Ishikawa (cell line): ENCODE data around the gene NXT1.

ENCODE experiments used
- CEBPB ChIP-seq: IDR thresholded peaks from 2 replicates; pipeline ENCODE4 v1.6.1; 2012
- CREB1 ChIP-seq: IDR thresholded peaks from 2 replicates; pipeline ENCODE4 v1.6.1; 2012; ENCODE audit warnings: low read depth
- EP300 ChIP-seq: IDR thresholded peaks from 2 replicates; pipeline ENCODE4 v1.6.1; 2012; ENCODE audit warnings: borderline replicate concordance
- FOXM1 ChIP-seq: IDR thresholded peaks from 2 replicates; pipeline ENCODE4 v1.6.1; 2012; ENCODE audit warnings: low read depth, borderline replicate concordance
- MAX ChIP-seq: IDR thresholded peaks from 2 replicates; pipeline ENCODE4 v1.6.1; 2012
- NFIC ChIP-seq: IDR thresholded peaks from 2 replicates; pipeline ENCODE4 v1.6.1; 2012
- RAD21 ChIP-seq: IDR thresholded peaks from 2 replicates; pipeline ENCODE4 v1.6.1; 2012; ENCODE audit warnings: low read depth
- REST ChIP-seq: IDR thresholded peaks from 2 replicates; pipeline ENCODE4 v1.6.1; 2012; ENCODE audit warnings: low read depth, mild to moderate bottlenecking
- TAF1 ChIP-seq: IDR thresholded peaks from 2 replicates; pipeline ENCODE4 v1.6.1; 2012; ENCODE audit warnings: low read depth, mild to moderate bottlenecking
- TCF12 ChIP-seq: IDR thresholded peaks from 2 replicates; pipeline ENCODE4 v1.6.1; 2012; ENCODE audit warnings: low read depth
- TEAD4 ChIP-seq: IDR thresholded peaks from 2 replicates; pipeline ENCODE4 v1.6.1; 2012
- YY1 ChIP-seq: IDR thresholded peaks from 2 replicates; pipeline ENCODE4 v1.6.1; 2012; ENCODE audit warnings: low read depth

- TF ChIP-seq REST (no peak), NFIC (no peak), FOXM1 (no peak), TAF1 (no peak), TCF12 (no peak), EP300 (no peak), CREB1 (no peak), MAX (no peak), RAD21 (no peak), YY1 (no peak), TEAD4 (no peak), CEBPB (no peak)
Measured at GRCh38 chr20:23379772-23380171, 29.2 kb downstream of the NXT1 start.
